ENCODE measurements around the gene PID1.

DNA sequence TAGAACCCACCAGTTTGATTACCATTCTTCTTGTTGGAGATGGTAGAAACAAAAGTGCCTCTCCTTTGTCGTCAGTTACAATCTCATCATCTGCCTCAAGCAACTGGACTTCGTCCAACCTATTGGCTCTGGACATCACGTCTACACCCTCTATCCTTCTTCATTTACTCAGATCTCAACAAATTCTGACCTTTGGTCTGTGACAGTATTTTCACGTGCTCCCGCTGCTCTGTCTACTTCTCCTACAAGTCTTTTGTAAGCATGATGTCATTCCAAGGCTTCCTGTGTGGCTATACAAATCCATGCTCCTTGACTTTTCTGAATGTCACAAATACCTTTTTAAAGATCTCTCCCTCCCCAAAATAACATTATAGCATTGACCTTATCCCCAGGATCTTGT lies 43.0 kb upstream of the PID1 start:
- TF ChIP-seq, protein P1, sequence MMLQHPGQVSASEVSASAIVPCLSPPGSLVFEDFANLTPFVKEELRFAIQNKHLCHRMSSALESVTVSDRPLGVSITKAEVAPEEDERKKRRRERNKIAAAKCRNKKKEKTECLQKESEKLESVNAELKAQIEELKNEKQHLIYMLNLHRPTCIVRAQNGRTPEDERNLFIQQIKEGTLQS (IDR thresholded peaks at IDR 0.05): no peak
- TF ChIP-seq, protein P2, sequence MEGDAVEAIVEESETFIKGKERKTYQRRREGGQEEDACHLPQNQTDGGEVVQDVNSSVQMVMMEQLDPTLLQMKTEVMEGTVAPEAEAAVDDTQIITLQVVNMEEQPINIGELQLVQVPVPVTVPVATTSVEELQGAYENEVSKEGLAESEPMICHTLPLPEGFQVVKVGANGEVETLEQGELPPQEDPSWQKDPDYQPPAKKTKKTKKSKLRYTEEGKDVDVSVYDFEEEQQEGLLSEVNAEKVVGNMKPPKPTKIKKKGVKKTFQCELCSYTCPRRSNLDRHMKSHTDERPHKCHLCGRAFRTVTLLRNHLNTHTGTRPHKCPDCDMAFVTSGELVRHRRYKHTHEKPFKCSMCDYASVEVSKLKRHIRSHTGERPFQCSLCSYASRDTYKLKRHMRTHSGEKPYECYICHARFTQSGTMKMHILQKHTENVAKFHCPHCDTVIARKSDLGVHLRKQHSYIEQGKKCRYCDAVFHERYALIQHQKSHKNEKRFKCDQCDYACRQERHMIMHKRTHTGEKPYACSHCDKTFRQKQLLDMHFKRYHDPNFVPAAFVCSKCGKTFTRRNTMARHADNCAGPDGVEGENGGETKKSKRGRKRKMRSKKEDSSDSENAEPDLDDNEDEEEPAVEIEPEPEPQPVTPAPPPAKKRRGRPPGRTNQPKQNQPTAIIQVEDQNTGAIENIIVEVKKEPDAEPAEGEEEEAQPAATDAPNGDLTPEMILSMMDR (IDR thresholded peaks at IDR 0.05 in 2 of 3, conservative IDR thresholded peaks at IDR 0.05 in 1 of 3; ENCODE audit: borderline replicate concordance in 1 of 3, insufficient read depth in 1 of 3, low read depth in 2 of 3, low read length in 2 of 3): no peak
- TF ChIP-seq, protein P3, sequence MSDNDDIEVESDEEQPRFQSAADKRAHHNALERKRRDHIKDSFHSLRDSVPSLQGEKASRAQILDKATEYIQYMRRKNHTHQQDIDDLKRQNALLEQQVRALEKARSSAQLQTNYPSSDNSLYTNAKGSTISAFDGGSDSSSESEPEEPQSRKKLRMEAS (IDR thresholded peaks at IDR 0.05): no peak

Data from HCT116 (cell line).